KMS-11 (cell line): Measurements from ENCODE around the gene OBSCN.

Experiments
- H2AFZ ChIP-seq: fragments of 200-600 bp; sonication (generic); 2 replicates; pipeline ENCODE4 v1.6.1; 2016; ENCODE audit warnings: antibody characterized with exemption, mixed run types, low read depth
- H3K27ac ChIP-seq: fragments of 200-600 bp; sonication (generic); 2 replicates; pipeline ENCODE4 v1.6.1; 2016; ENCODE audit warnings: mild to moderate bottlenecking, mixed run types
- H3K27me3 ChIP-seq: fragments of 200-600 bp; sonication (generic); 2 replicates; pipeline ENCODE4 v1.6.1; 2017; ENCODE audit warnings: mild to moderate bottlenecking, low read depth, mixed run types, moderate library complexity; ENCODE audit not compliant: insufficient read depth
- H3K36me3 ChIP-seq: fragments of 200-600 bp; sonication (generic); 2 replicates; pipeline ENCODE4 v1.6.1; 2017; ENCODE audit warnings: mild to moderate bottlenecking, mixed run types; ENCODE audit not compliant: insufficient read depth
- H3K4me1 ChIP-seq: fragments of 200-600 bp; sonication (generic); 2 replicates; pipeline ENCODE4 v1.6.1; 2016; ENCODE audit warnings: mild to moderate bottlenecking, low read depth, mixed run types; ENCODE audit not compliant: poor library complexity, severe bottlenecking
- H3K4me2 ChIP-seq: fragments of 200-600 bp; sonication (generic); 2 replicates; pipeline ENCODE4 v1.7.0; 2016; ENCODE audit warnings: mild to moderate bottlenecking, mixed run types
- H3K4me3 ChIP-seq: fragments of 200-600 bp; sonication (generic); IDR thresholded peaks from 2 replicates; pipeline ENCODE4 v1.6.1; 2017; ENCODE audit warnings: low read depth, low read length, mixed read lengths; ENCODE audit not compliant: insufficient read depth
- H3K79me2 ChIP-seq: fragments of 200-600 bp; sonication (generic); 2 replicates; pipeline ENCODE4 v1.6.1; 2016; ENCODE audit warnings: low read depth, mixed run types; ENCODE audit not compliant: insufficient read depth
- H3K9ac ChIP-seq: fragments of 200-600 bp; sonication (generic); 2 replicates; pipeline ENCODE4 v1.6.1; 2016; ENCODE audit warnings: mild to moderate bottlenecking, mixed run types
- H4K20me1 ChIP-seq: fragments of 200-600 bp; sonication (generic); 2 replicates; pipeline ENCODE4 v1.6.1; 2016; ENCODE audit warnings: mild to moderate bottlenecking, mixed run types; ENCODE audit not compliant: insufficient read depth
- TF ChIP-seq, protein P1 (sequence below): fragments of 200-600 bp; sonication (generic); conservative IDR thresholded peaks from 2 replicates; pipeline ENCODE4 v1.6.1; 2017; ENCODE audit warnings: low read depth, mild to moderate bottlenecking, antibody characterized with exemption, low read length, moderate library complexity, mixed read lengths

Gene OBSCN

DNA sequence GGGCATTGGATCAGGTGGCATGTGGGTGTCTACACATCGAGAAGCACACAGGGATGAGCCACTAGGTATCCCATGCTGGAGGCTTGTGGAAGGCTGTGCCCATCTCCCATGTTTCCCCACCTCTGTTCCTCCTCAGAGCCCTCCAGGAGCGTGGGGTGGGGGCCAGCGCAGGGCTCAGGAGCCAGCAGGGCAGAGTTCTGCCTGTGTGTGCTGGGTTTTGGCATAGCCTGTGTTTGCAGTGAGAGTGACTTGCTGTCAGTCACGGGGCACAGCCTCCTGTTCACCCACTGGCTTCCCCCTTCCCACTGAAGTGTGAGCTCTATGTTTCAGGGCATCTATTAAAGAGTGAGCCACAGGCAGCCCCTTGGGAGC is 31.8 kb upstream of the OBSCN start:
- Histone ChIP-seq H3K4me2 (no peak overlapping the region), H3K27me3 (no peaks in the 10 kb centered on the region), H3K9ac (no peak overlapping the region), H3K36me3 (no peaks in the 10 kb centered on the region), H3K79me2 (no peaks in the 10 kb centered on the region), H3K4me1 (no peaks in the 10 kb centered on the region), H4K20me1 (no peaks in the 10 kb centered on the region), H3K27ac (no peak overlapping the region), H3K4me3 (no peak overlapping the region), H2AFZ (no peak overlapping the region)
- TF ChIP-seq, protein P1, sequence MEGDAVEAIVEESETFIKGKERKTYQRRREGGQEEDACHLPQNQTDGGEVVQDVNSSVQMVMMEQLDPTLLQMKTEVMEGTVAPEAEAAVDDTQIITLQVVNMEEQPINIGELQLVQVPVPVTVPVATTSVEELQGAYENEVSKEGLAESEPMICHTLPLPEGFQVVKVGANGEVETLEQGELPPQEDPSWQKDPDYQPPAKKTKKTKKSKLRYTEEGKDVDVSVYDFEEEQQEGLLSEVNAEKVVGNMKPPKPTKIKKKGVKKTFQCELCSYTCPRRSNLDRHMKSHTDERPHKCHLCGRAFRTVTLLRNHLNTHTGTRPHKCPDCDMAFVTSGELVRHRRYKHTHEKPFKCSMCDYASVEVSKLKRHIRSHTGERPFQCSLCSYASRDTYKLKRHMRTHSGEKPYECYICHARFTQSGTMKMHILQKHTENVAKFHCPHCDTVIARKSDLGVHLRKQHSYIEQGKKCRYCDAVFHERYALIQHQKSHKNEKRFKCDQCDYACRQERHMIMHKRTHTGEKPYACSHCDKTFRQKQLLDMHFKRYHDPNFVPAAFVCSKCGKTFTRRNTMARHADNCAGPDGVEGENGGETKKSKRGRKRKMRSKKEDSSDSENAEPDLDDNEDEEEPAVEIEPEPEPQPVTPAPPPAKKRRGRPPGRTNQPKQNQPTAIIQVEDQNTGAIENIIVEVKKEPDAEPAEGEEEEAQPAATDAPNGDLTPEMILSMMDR, result no peak

DNA sequence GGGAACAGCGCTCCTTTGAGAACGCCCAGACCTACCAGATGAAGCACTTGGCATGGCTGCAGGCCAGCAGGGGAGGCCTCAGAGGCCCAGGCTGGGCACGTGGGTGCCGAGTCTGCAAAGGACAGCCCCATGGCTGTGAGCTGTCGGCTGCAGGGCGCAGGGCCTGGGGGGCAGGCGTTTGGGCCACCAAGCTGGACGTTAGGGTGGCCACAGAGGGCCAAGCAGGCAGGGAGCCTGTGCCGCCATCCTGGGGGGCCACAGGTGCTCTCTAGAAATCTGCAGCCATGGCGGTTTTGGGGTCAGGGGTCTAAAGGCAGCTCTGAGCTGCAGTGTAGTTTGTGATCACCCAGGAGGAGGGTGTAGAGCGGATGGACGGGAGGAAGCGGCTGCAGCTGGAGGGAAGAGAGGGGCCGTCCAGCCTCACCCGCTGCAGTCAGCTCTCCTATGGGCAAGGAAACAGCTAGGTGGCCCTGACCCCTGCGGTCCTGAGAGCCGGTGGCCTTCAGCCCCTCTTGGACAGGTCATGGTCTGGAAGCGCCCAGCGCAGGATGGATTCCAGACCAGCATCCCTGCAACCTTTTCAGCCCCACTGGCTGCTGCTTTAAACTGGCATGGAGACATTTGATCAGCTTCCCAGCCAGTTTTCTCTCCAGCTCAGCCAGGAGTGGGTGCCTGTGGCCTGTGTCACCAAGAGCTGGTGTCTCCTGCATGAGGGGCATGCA is 31.2 kb upstream of the OBSCN start:
- Histone ChIP-seq H3K4me3 (no peak overlapping the region), H3K9ac (no peak overlapping the region), H4K20me1 (no peaks in the 10 kb centered on the region), H3K27ac (no peak overlapping the region), H3K27me3 (no peaks in the 10 kb centered on the region), H3K36me3 (no peaks in the 10 kb centered on the region), H3K4me2 (no peak overlapping the region), H2AFZ (no peak overlapping the region), H3K79me2 (no peaks in the 10 kb centered on the region), H3K4me1 (no peaks in the 10 kb centered on the region)
- TF ChIP-seq, protein P1, result no peak

DNA sequence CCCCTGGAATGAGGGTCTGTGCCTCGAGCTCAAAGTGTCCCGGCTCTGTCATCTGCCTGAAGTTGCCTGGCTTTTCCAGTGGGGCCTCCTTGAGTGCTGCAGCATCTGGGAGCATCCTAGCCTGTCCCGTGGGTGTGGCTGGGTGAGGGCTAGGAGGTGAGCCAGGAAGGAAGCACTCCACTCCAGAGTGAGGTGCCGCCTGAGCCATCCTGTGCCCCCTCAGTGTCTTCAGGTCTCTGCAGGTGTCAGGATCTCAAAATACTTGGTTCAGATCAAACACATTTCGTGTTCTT is 30.7 kb upstream of the OBSCN start:
- Histone ChIP-seq H3K4me1 (no peaks in the 10 kb centered on the region), H4K20me1 (no peaks in the 10 kb centered on the region), H2AFZ (no peak overlapping the region), H3K27ac (no peak overlapping the region), H3K27me3 (no peaks in the 10 kb centered on the region), H3K79me2 (no peaks in the 10 kb centered on the region), H3K4me2 (no peak overlapping the region), H3K4me3 (no peak overlapping the region), H3K36me3 (no peaks in the 10 kb centered on the region), H3K9ac (no peak overlapping the region)
- TF ChIP-seq, protein P1, result no peak

DNA sequence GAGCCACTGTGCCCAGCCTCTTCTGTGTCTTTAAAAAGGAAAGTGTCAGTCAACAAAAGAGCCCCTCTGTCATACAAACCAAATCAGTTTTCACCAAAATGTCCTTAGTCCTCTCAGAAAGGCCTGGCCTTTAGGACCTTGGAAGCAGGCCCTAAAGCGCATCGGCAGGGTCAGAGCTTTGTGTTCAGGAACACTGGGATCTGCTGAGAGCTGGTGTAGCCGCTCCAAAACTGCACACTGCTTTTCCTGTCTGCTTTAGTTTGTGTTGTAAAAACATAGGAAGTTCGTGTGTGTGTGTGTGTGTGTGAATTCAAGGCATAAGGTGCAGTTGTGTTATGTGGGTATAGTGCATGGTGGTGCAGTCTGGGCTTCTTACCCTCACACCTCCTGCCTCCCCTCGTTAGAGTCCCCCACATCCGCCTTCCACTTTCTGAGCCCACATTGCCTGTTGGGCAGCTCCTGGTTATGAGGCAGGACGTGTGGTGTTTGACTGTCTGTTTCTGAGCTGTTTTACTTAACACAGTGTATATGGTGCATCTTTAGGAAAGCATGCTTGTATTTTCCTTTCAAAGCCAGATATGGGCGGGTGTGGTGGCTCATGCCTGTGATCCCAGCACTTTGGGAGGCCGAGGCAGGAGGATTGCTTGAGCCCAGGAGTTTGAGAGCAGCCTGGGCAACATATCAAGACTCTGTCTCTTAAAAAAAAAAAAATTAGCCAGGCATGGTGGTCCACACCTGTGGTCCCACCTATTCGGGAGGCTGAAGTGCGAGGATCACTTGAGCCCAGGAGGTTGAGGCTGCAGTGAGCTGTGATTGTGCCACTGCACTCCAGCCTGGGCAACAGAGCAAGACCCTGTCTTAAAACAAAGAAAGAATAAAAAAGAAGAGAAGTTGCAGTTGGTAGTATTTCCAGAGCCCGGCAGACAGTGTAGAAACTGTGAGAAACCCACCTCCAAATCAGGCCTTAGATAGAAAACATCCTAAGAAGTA is 29.8 kb upstream of the OBSCN start:
- no peak overlapping the region for H3K4me2 ChIP-seq
- H4K20me1 ChIP-seq, result no peaks in the 10 kb centered on the region
- H2AFZ ChIP-seq, result no peak overlapping the region
- no peaks in the 10 kb centered on the region for H3K27me3 ChIP-seq
- no peak overlapping the region for H3K9ac ChIP-seq
- no peaks in the 10 kb centered on the region for H3K4me1 ChIP-seq
- H3K4me3 ChIP-seq, result no peak overlapping the region
- no peaks in the 10 kb centered on the region for H3K79me2 ChIP-seq
- no peak overlapping the region for H3K27ac ChIP-seq
- TF ChIP-seq, protein P1, result no peak
- H3K36me3 ChIP-seq, result no peaks in the 10 kb centered on the region
